ENCODE measurements around the gene RDM1.

GRCh38 chr17:35913609-35914008 lies 17.0 kb downstream of the RDM1 start:
- TF ChIP-seq, protein P1, sequence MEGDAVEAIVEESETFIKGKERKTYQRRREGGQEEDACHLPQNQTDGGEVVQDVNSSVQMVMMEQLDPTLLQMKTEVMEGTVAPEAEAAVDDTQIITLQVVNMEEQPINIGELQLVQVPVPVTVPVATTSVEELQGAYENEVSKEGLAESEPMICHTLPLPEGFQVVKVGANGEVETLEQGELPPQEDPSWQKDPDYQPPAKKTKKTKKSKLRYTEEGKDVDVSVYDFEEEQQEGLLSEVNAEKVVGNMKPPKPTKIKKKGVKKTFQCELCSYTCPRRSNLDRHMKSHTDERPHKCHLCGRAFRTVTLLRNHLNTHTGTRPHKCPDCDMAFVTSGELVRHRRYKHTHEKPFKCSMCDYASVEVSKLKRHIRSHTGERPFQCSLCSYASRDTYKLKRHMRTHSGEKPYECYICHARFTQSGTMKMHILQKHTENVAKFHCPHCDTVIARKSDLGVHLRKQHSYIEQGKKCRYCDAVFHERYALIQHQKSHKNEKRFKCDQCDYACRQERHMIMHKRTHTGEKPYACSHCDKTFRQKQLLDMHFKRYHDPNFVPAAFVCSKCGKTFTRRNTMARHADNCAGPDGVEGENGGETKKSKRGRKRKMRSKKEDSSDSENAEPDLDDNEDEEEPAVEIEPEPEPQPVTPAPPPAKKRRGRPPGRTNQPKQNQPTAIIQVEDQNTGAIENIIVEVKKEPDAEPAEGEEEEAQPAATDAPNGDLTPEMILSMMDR (conservative IDR thresholded peaks at IDR 0.05 in 1 of 2, IDR thresholded peaks at IDR 0.05 in 1 of 2; ENCODE audit: low read depth in 1 of 2, low read length in 2 of 2) = no peak
- no peak for TF ChIP-seq EZH2 (IDR thresholded peaks at IDR 0.05; ENCODE audit: low read length, missing control alignments)

Data from fibroblast of lung (primary cell).